H9 (cell line): ENCODE measurements around the gene LSMEM2. TPM values are rescaled to one million over a fixed set of nuclear protein-coding genes. Genes with fewer than 3 reads are reported as not detected.
A peak's percentile ranks its signal among the peaks of the same experiment; 100 is the strongest.

ENCODE experiments used
- DNase-seq: peaks from one replicate; pipeline ENCODE4 v3.0.0-alpha.2; 2017
- H2AFZ ChIP-seq: one replicate; pipeline ENCODE4 v1.6.1; 2013; ENCODE audit warnings: mild to moderate bottlenecking, low read length, control low read depth, moderate library complexity
- H2AK5ac ChIP-seq: 2 replicates; pipeline ENCODE4 v1.6.1; 2013; ENCODE audit warnings: low read length, control low read depth, mixed read lengths; ENCODE audit not compliant: insufficient read length
- H2BK120ac ChIP-seq: one replicate; pipeline ENCODE4 v1.6.1; 2013; ENCODE audit warnings: low read depth, mild to moderate bottlenecking, low read length, control low read depth, inconsistent platforms; ENCODE audit not compliant: poor library complexity, severe bottlenecking
- H2BK12ac ChIP-seq: 2 replicates; pipeline ENCODE4 v1.6.1; 2013; ENCODE audit warnings: low read length, control low read depth, mixed read lengths, low read depth; ENCODE audit not compliant: insufficient read length
- H2BK15ac ChIP-seq: 2 replicates; pipeline ENCODE4 v1.6.1; 2013; ENCODE audit warnings: low read depth, low read length, control low read depth
- H2BK20ac ChIP-seq: one replicate; pipeline ENCODE4 v1.6.1; 2013; ENCODE audit warnings: low read depth, mild to moderate bottlenecking, low read length, control low read depth, inconsistent platforms; ENCODE audit not compliant: poor library complexity, severe bottlenecking
- H2BK5ac ChIP-seq: 2 replicates; pipeline ENCODE4 v1.6.1; 2013; ENCODE audit warnings: low read length, control low read depth, mixed read lengths; ENCODE audit not compliant: insufficient read length
- H3K14ac ChIP-seq: 2 replicates; pipeline ENCODE4 v1.6.1; 2013; ENCODE audit warnings: low read length, control low read depth; ENCODE audit not compliant: insufficient read depth
- H3K18ac ChIP-seq: 2 replicates; pipeline ENCODE4 v1.6.1; 2013; ENCODE audit warnings: low read depth, mild to moderate bottlenecking, mixed read lengths, low read length, control low read depth; ENCODE audit not compliant: insufficient read length
- H3K23ac ChIP-seq: 2 replicates; pipeline ENCODE4 v1.6.1; 2013; ENCODE audit warnings: low read length, control low read depth, mixed read lengths, low read depth; ENCODE audit not compliant: insufficient read length
- H3K23me2 ChIP-seq: 2 replicates; pipeline ENCODE4 v1.6.1; 2013; ENCODE audit warnings: low read depth, mild to moderate bottlenecking, mixed read lengths, low read length, control low read depth; ENCODE audit not compliant: insufficient read length, poor library complexity, severe bottlenecking
- H3K27ac ChIP-seq: 2 replicates; pipeline ENCODE4 v1.5.1; 2013; ENCODE audit warnings: low read length, control low read depth, mixed read lengths, low read depth; ENCODE audit not compliant: insufficient read length
- H3K27me3 ChIP-seq: 2 replicates; pipeline ENCODE4 v1.6.1; 2013; ENCODE audit warnings: low read length, control low read depth, inconsistent platforms; ENCODE audit not compliant: insufficient read depth
- H3K4ac ChIP-seq: 2 replicates; pipeline ENCODE4 v1.6.1; 2013; ENCODE audit warnings: low read depth, mild to moderate bottlenecking, control low read depth, inconsistent platforms, low read length, moderate library complexity
- H3K4me1 ChIP-seq: 2 replicates; pipeline ENCODE4 v1.6.1; 2013; ENCODE audit warnings: low read length, control low read depth, inconsistent platforms; ENCODE audit not compliant: insufficient read depth
- H3K4me2 ChIP-seq: 2 replicates; pipeline ENCODE4 v1.6.1; 2013; ENCODE audit warnings: low read length, control low read depth, mixed read lengths; ENCODE audit not compliant: insufficient read length, insufficient read depth
- H3K56ac ChIP-seq: 2 replicates; pipeline ENCODE4 v1.6.1; 2013; ENCODE audit warnings: low read depth, mild to moderate bottlenecking, mixed read lengths, low read length, control low read depth; ENCODE audit not compliant: insufficient read length
- H3K79me1 ChIP-seq: 2 replicates; pipeline ENCODE4 v1.6.1; 2013; ENCODE audit warnings: low read depth, mild to moderate bottlenecking, moderate library complexity, low read length, control low read depth, inconsistent platforms; ENCODE audit not compliant: insufficient read depth, poor library complexity, severe bottlenecking
- H3K79me2 ChIP-seq: 2 replicates; pipeline ENCODE4 v1.6.1; 2013; ENCODE audit warnings: low read length, control low read depth, inconsistent platforms; ENCODE audit not compliant: insufficient read depth
- H3K9ac ChIP-seq: 2 replicates; pipeline ENCODE4 v1.6.1; 2013; ENCODE audit warnings: low read length, control low read depth, mixed read lengths; ENCODE audit not compliant: insufficient read length; ENCODE audit errors: extremely low read depth
- H3K9me3 ChIP-seq: one replicate; pipeline ENCODE4 v1.6.1; 2013; ENCODE audit warnings: low read depth, low read length, inconsistent platforms; ENCODE audit not compliant: control insufficient read depth
- H3T11ph ChIP-seq: one replicate; pipeline ENCODE4 v1.6.1; 2013; ENCODE audit warnings: mild to moderate bottlenecking, low read length, control low read depth, inconsistent platforms
- H4K20me1 ChIP-seq: one replicate; pipeline ENCODE4 v1.6.1; 2013; ENCODE audit not compliant: control insufficient read depth, insufficient read length, insufficient read depth
- H4K5ac ChIP-seq: 2 replicates; pipeline ENCODE4 v1.6.1; 2013; ENCODE audit warnings: low read depth, mild to moderate bottlenecking, mixed read lengths, low read length, control low read depth; ENCODE audit not compliant: insufficient read length
- H4K8ac ChIP-seq: replicated peaks from 2 replicates; pipeline ENCODE4 v1.6.1; 2013; ENCODE audit warnings: low read length, control low read depth, mixed read lengths, low read depth; ENCODE audit not compliant: insufficient read length
- H4K91ac ChIP-seq: 2 replicates; pipeline ENCODE4 v1.6.1; 2013; ENCODE audit warnings: low read depth, mild to moderate bottlenecking, moderate library complexity, mixed read lengths, low read length, control low read depth; ENCODE audit not compliant: insufficient read length
- H3K27ac Mint-ChIP-seq, 3 experiments: 2 replicates in 2 of 3; 3 replicates in 1 of 3; pipeline ENCODE4 v1.8.0; 2020 to 2021; ENCODE audit warnings: mixed read lengths in 3 of 3, mild to moderate bottlenecking in 1 of 3, moderate library complexity in 1 of 3
- H3K27me3 Mint-ChIP-seq: 2 replicates; pipeline ENCODE4 v1.8.0; 2021; ENCODE audit warnings: low read depth, mild to moderate bottlenecking, moderate library complexity, mixed read lengths
- H3K36me3 Mint-ChIP-seq, 3 experiments: 2 replicates in 2 of 3; 3 replicates in 1 of 3; pipeline ENCODE4 v1.8.0; 2020 to 2021; ENCODE audit warnings: low read depth in 3 of 3, mixed read lengths in 3 of 3; ENCODE audit not compliant: insufficient read depth in 1 of 3
- H3K4me1 Mint-ChIP-seq, 2 experiments: 2 replicates each; pipeline ENCODE4 v1.8.0; 2020; ENCODE audit warnings: mixed read lengths in 2 of 2
- H3K4me3 Mint-ChIP-seq, 2 experiments: 2 replicates in 1 of 2; 3 replicates in 1 of 2; pipeline ENCODE4 v1.8.0; 2020 to 2021; ENCODE audit warnings: mild to moderate bottlenecking in 2 of 2, mixed read lengths in 2 of 2, moderate library complexity in 1 of 2
- H3K9me3 Mint-ChIP-seq, 2 experiments: 2 replicates in 1 of 2; 3 replicates in 1 of 2; pipeline ENCODE4 v1.8.0; 2020; ENCODE audit warnings: mild to moderate bottlenecking in 2 of 2, mixed read lengths in 2 of 2, moderate library complexity in 1 of 2
- CTCF ChIP-seq: fragments of 200-600 bp; sonication (generic); conservative IDR thresholded peaks from 3 replicates; pipeline ENCODE4 v1.8.0; 2021; ENCODE audit warnings: antibody characterized with exemption, mild to moderate bottlenecking
- WGBS: extraction: QIAGEN DNeasy Blood & Tissue Kit; methylation state at CpG from one replicate; pipeline ENCODE4 v1.1.7; 2013; ENCODE audit warnings: missing lambda C conversion rate, low lambda C conversion rate, mixed read lengths; ENCODE audit not compliant: insufficient read length; ENCODE audit errors: extremely low coverage; 5-methylcytosine and 5-hydroxymethylcytosine counted together
- total RNA-seq: library from RNA; stranded (reverse); gene quantifications from 2 replicates; pipeline ENCODE4 v1.2.1, GENCODE V29; 2021

LSMEM2 gene
- total RNA-seq, 1 experiment from 2014 or later, result 0.50 TPM

GRCh38 chr3:50250514-50250913, 28.4 kb upstream of the LSMEM2 start:
- H3K27ac ChIP-seq, result no peak overlapping the region
- H3K18ac ChIP-seq, result no peak overlapping the region
- Mint-ChIP-seq H3K27me3 (no peaks in the 10 kb centered on the region), H3K9me3 (no peaks in the 10 kb centered on the region), H3K4me3 (no peak overlapping the region), H3K4me1 (peaks cover 21 to 25% of the 10 kb centered on the region in 2 experiments), H3K36me3 (peaks cover 7 to 35% (median 34%) of the 10 kb centered on the region in 3 experiments), H3K27ac (peak overlapping the region in 1 of 3 experiments; percentile 62; a peak in 2 of 7 replicates)
- no peak overlapping the region for H4K5ac ChIP-seq
- H2AK5ac ChIP-seq, result no peak overlapping the region
- H3K9ac ChIP-seq, result no peak overlapping the region
- H2BK20ac ChIP-seq, result no peak overlapping the region
- H3K56ac ChIP-seq, result no peak overlapping the region
- no peaks in the 10 kb centered on the region for H3K23me2 ChIP-seq
- no peak overlapping the region for H4K8ac ChIP-seq
- no peak overlapping the region for H2BK15ac ChIP-seq
- no peak for DNase-seq
- no peak overlapping the region for H2BK5ac ChIP-seq
- H4K20me1 ChIP-seq, result peaks cover 5% of the 10 kb centered on the region
- H4K91ac ChIP-seq, result no peak overlapping the region
- H2BK12ac ChIP-seq, result no peak overlapping the region
- H3K27me3 ChIP-seq, result no peaks in the 10 kb centered on the region
- no peak overlapping the region for H2AFZ ChIP-seq
- no peak overlapping the region; the same call in 1 of the 2 replicates for H3K14ac ChIP-seq
- peaks cover 11% of the 10 kb centered on the region for H3K79me1 ChIP-seq
- no CpG with 5 or more reads among the region's 4 CpGs for WGBS
- H3K79me2 ChIP-seq, result peaks cover 13% of the 10 kb centered on the region; the same call in 1 of the 2 replicates
- no peak overlapping the region for H3K4me2 ChIP-seq
- H3T11ph ChIP-seq, result no peak overlapping the region
- TF ChIP-seq CTCF, result no peak
- no peak overlapping the region for H3K23ac ChIP-seq
- no peak overlapping the region for H3K4ac ChIP-seq
- H3K4me1 ChIP-seq, result no peaks in the 10 kb centered on the region
- no peaks in the 10 kb centered on the region for H3K9me3 ChIP-seq
- no peak overlapping the region for H2BK120ac ChIP-seq
